ENCODE measurements around the gene TMEM87A. TPM values are rescaled to one million over a fixed set of nuclear protein-coding genes. Genes with fewer than 3 reads are reported as not detected.

Gene TMEM87A
- total and polyA plus RNA-seq, 2 of the 4 experiments (the other 2 are of a cell fraction), result 16.6 to 45.3 TPM

DNA sequence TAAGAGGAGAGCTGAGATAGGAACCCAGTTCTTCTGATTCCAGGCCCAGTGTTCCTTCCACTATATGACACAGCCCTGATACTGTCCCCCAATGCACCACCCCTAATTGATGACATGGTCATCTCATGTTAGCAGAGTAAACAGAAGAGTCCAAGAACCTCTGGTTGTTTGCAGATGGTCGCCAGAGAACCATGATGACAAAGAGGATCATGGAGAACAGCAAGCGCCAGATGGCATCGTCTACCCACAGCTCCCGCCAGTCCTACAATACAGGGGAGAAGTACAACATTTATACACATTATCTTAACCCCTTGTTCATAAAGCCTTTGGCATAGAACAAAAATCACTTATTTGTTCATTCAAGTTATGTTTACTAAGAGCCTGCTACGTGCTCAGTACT, 46.6 kb downstream of the TMEM87A start:
- Histone ChIP-seq H3K4me1 (ENCODE audit: control insufficient read depth, insufficient read depth, low read length) (no peaks in the 10 kb centered on the region), H2BK120ac (ENCODE audit: low read depth, low read length) (no peak overlapping the region), H3K27me3 (ENCODE audit: control insufficient read depth, insufficient read depth, low read length) (no peaks in the 10 kb centered on the region), H3K9me3 (ENCODE audit: control insufficient read depth, insufficient read depth, low read length) (no peaks in the 10 kb centered on the region), H3K27ac (ENCODE audit: insufficient read depth, low read length) (no peak overlapping the region), H3K23ac (ENCODE audit: low read depth, low read length) (no peak overlapping the region), H2AK5ac (ENCODE audit: low read depth, low read length) (no peak overlapping the region), H3K18ac (ENCODE audit: low read depth, low read length) (no peak overlapping the region), H3K9me1 (ENCODE audit: insufficient read depth, low read length) (no peaks in the 10 kb centered on the region), H3K14ac (replicated peaks; ENCODE audit: low read depth, low read length) (no peak overlapping the region), H2BK5ac (ENCODE audit: low read depth, low read length, poor library complexity, severe bottlenecking) (no peak overlapping the region), H4K91ac (ENCODE audit: insufficient read depth, low read depth, low read length) (no peak overlapping the region), H3K4me2 (ENCODE audit: low read depth, low read length) (no peak overlapping the region), H3K36me3 (ENCODE audit: control insufficient read depth, insufficient read depth, low read length) (peaks cover 42% of the 10 kb centered on the region), H2BK20ac (ENCODE audit: low read depth, low read length) (no peak overlapping the region), H3K4me3 (ENCODE audit: insufficient read depth, low read depth, low read length) (no peak overlapping the region), H3K9ac (ENCODE audit: low read depth, low read length) (no peak overlapping the region), H2AK9ac (replicated peaks; ENCODE audit: low read depth, low read length, poor library complexity) (no peak overlapping the region), H2AFZ (replicated peaks; ENCODE audit: low read length, poor library complexity) (no peak overlapping the region), H4K20me1 (ENCODE audit: insufficient read depth, low read length) (no peaks in the 10 kb centered on the region), H3K4ac (ENCODE audit: low read depth, low read length) (no peak overlapping the region), H4K8ac (ENCODE audit: low read depth in 2 of 2, low read length in 2 of 2) (no peak overlapping the region), H4K5ac (ENCODE audit: low read depth, low read length) (no peak overlapping the region), H2BK15ac (ENCODE audit: low read depth, low read length) (no peak overlapping the region), H3K56ac (ENCODE audit: extremely low read depth, insufficient read depth, low read length) (no peak overlapping the region), H3K79me1 (ENCODE audit: low read depth in 1 of 2, low read length in 2 of 2) (peaks cover 13% of the 10 kb centered on the region in 2 experiments)
- BruUV-seq (replicated peaks), result no TSS peak
- DNase-seq, result no peak
- no peak for ATAC-seq (ENCODE audit: low read depth)
- dilution Hi-C loops (cut with HindIII; ENCODE audit: low sequenced_read_pairs, unreplicated experiment) (no loop called here), intact Hi-C loops (cut with micrococcal nuclease) (loop anchor here (5.0 kb wide), 1 partner anchor 39 kb away; no protein-coding TSS in a partner anchor), in situ Hi-C loops (cut with MboI; ENCODE audit: low sequenced_read_pairs) (no loop called here)
- CTCF ChIA-PET, result no interaction called here
- POLR2A ChIA-PET (ENCODE audit: unreplicated experiment), result no interaction called here
- WGBS, 2 experiments (ENCODE audit: extremely low coverage in 2 of 2, insufficient read length in 1 of 2), result no CpG with 5 or more reads among the region's 5 CpGs
- TF ChIP-seq CHD1 (IDR thresholded peaks at IDR 0.05; ENCODE audit: low read depth, low read length) (no peak), MXI1 (IDR thresholded peaks at IDR 0.05; ENCODE audit: borderline replicate concordance, low read depth, low read length) (no peak), POLR2A (IDR thresholded peaks at IDR 0.05; ENCODE audit: low read depth, low read length) (no peak)

Data from IMR-90 (cell line).